Activated naive CD8-positive, alpha-beta T cell (primary cell): Measurements from ENCODE around the gene FOXP3.

Source experiments
- H3K27ac Mint-ChIP-seq: one replicate; pipeline ENCODE4 v1.8.0; 2021; ENCODE audit warnings: mixed read lengths
- H3K27me3 Mint-ChIP-seq: one replicate; pipeline ENCODE4 v1.8.0; 2021; ENCODE audit warnings: mixed read lengths
- H3K36me3 Mint-ChIP-seq: one replicate; pipeline ENCODE4 v1.8.0; 2021; ENCODE audit warnings: mixed read lengths
- H3K4me1 Mint-ChIP-seq: one replicate; pipeline ENCODE4 v1.8.0; 2021; ENCODE audit warnings: low read depth, mixed read lengths
- H3K4me3 Mint-ChIP-seq: one replicate; pipeline ENCODE4 v1.8.0; 2021; ENCODE audit warnings: mild to moderate bottlenecking, mixed read lengths
- H3K9me3 Mint-ChIP-seq: one replicate; pipeline ENCODE4 v1.8.0; 2021; ENCODE audit warnings: low read depth, mixed read lengths

FOXP3 gene

GRCh38 chrX:49266523-49267445, 2.3 kb upstream of the FOXP3 start:
- Mint-ChIP-seq H3K36me3 (no peaks in the 10 kb centered on the region), H3K9me3 (no peaks in the 10 kb centered on the region), H3K4me1 (peaks cover 35% of the 10 kb centered on the region), H3K27me3 (no peaks in the 10 kb centered on the region), H3K4me3 (no peak overlapping the region), H3K27ac (no peak overlapping the region)

- H3K27ac Mint-ChIP-seq: no peak overlapping the region
- no peaks in the 10 kb centered on the region for H3K36me3 Mint-ChIP-seq
- peaks cover 29% of the 10 kb centered on the region for H3K4me1 Mint-ChIP-seq
- no peaks in the 10 kb centered on the region for H3K9me3 Mint-ChIP-seq
- H3K27me3 Mint-ChIP-seq: no peaks in the 10 kb centered on the region
- H3K4me3 Mint-ChIP-seq: peak overlapping the region; percentile 33
Observed at GRCh38 chrX:49263631-49264030, 879 bp downstream of the FOXP3 start.

GRCh38 chrX:49262603-49263002, 1.9 kb downstream of the FOXP3 start:
- H3K27ac Mint-ChIP-seq: no peak overlapping the region
- no peaks in the 10 kb centered on the region for H3K27me3 Mint-ChIP-seq
- no peak overlapping the region for H3K4me3 Mint-ChIP-seq
- no peaks in the 10 kb centered on the region for H3K36me3 Mint-ChIP-seq
- peaks cover 29% of the 10 kb centered on the region for H3K4me1 Mint-ChIP-seq
- H3K9me3 Mint-ChIP-seq: no peaks in the 10 kb centered on the region

- Mint-ChIP-seq H3K27me3 (no peaks in the 10 kb centered on the region), H3K4me3 (no peak overlapping the region), H3K36me3 (no peaks in the 10 kb centered on the region), H3K9me3 (no peaks in the 10 kb centered on the region), H3K27ac (no peak overlapping the region), H3K4me1 (peaks cover 33% of the 10 kb centered on the region)
Observed at GRCh38 chrX:49260221-49260985, 4.1 kb downstream of the FOXP3 start.

- H3K36me3 Mint-ChIP-seq: no peaks in the 10 kb centered on the region
- peaks cover 26% of the 10 kb centered on the region for H3K4me1 Mint-ChIP-seq
- peak overlapping the region; percentile 4 for H3K4me3 Mint-ChIP-seq
- no peaks in the 10 kb centered on the region for H3K27me3 Mint-ChIP-seq
- H3K27ac Mint-ChIP-seq: no peak overlapping the region
- no peaks in the 10 kb centered on the region for H3K9me3 Mint-ChIP-seq
Observed at GRCh38 chrX:49258749-49259124, 5.8 kb downstream of the FOXP3 start.

- Mint-ChIP-seq H3K9me3 (no peaks in the 10 kb centered on the region), H3K27me3 (no peaks in the 10 kb centered on the region), H3K4me1 (peaks cover 26% of the 10 kb centered on the region), H3K36me3 (no peaks in the 10 kb centered on the region), H3K27ac (peak overlapping the region; percentile 64), H3K4me3 (peak overlapping the region; percentile 44)
Observed at GRCh38 chrX:49257846-49258748, 6.4 kb downstream of the FOXP3 start.

GRCh38 chrX:49257074-49257790, 7.3 kb downstream of the FOXP3 start:
- Mint-ChIP-seq H3K27ac (peak overlapping the region; percentile 64), H3K4me3 (peak overlapping the region; percentile 44), H3K36me3 (no peaks in the 10 kb centered on the region), H3K27me3 (no peaks in the 10 kb centered on the region), H3K4me1 (peaks cover 20% of the 10 kb centered on the region), H3K9me3 (no peaks in the 10 kb centered on the region)

GRCh38 chrX:49256268-49256995, 8.1 kb downstream of the FOXP3 start:
- H3K4me1 Mint-ChIP-seq: peaks cover 17% of the 10 kb centered on the region
- H3K36me3 Mint-ChIP-seq: no peaks in the 10 kb centered on the region
- no peak overlapping the region for H3K4me3 Mint-ChIP-seq
- no peaks in the 10 kb centered on the region for H3K9me3 Mint-ChIP-seq
- H3K27ac Mint-ChIP-seq: no peak overlapping the region
- H3K27me3 Mint-ChIP-seq: no peaks in the 10 kb centered on the region

- Mint-ChIP-seq H3K4me3 (no peak overlapping the region), H3K27ac (no peak overlapping the region), H3K27me3 (no peaks in the 10 kb centered on the region), H3K4me1 (peaks cover 19% of the 10 kb centered on the region), H3K9me3 (no peaks in the 10 kb centered on the region), H3K36me3 (no peaks in the 10 kb centered on the region)
Observed at GRCh38 chrX:49254639-49255038, 9.9 kb downstream of the FOXP3 start.

GRCh38 chrX:49251325-49251724, 13.2 kb downstream of the FOXP3 start:
- Mint-ChIP-seq H3K9me3 (no peaks in the 10 kb centered on the region), H3K36me3 (no peaks in the 10 kb centered on the region), H3K27me3 (no peaks in the 10 kb centered on the region)

GRCh38 chrX:49250578-49250977, 13.9 kb downstream of the FOXP3 start:
- no peaks in the 10 kb centered on the region for H3K36me3 Mint-ChIP-seq
- H3K27ac Mint-ChIP-seq: peak overlapping the region; percentile 19
- H3K4me1 Mint-ChIP-seq: peaks cover 5% of the 10 kb centered on the region
- H3K4me3 Mint-ChIP-seq: no peak overlapping the region
- no peaks in the 10 kb centered on the region for H3K27me3 Mint-ChIP-seq
- H3K9me3 Mint-ChIP-seq: no peaks in the 10 kb centered on the region

More at GRCh38 chrX:49251325-49251724, 13.2 kb downstream of the FOXP3 start:
- no peak overlapping the region for H3K27ac Mint-ChIP-seq
- peaks cover 5% of the 10 kb centered on the region for H3K4me1 Mint-ChIP-seq
- H3K4me3 Mint-ChIP-seq: no peak overlapping the region

GRCh38 chrX:49250066-49250465, 14.4 kb downstream of the FOXP3 start:
- no peaks in the 10 kb centered on the region for H3K9me3 Mint-ChIP-seq
- no peak overlapping the region for H3K4me3 Mint-ChIP-seq
- H3K27me3 Mint-ChIP-seq: no peaks in the 10 kb centered on the region
- H3K4me1 Mint-ChIP-seq: peaks cover 5% of the 10 kb centered on the region
- no peak overlapping the region for H3K27ac Mint-ChIP-seq
- no peaks in the 10 kb centered on the region for H3K36me3 Mint-ChIP-seq

- H3K27me3 Mint-ChIP-seq: no peaks in the 10 kb centered on the region
- H3K9me3 Mint-ChIP-seq: no peaks in the 10 kb centered on the region
Observed at GRCh38 chrX:49249616-49250015, 14.9 kb downstream of the FOXP3 start.

More at GRCh38 chrX:49249616-49250015, 14.9 kb downstream of the FOXP3 start:
- no peaks in the 10 kb centered on the region for H3K36me3 Mint-ChIP-seq
- H3K4me3 Mint-ChIP-seq: no peak overlapping the region
- peaks cover 5% of the 10 kb centered on the region for H3K4me1 Mint-ChIP-seq
- H3K27ac Mint-ChIP-seq: no peak overlapping the region
